ACC112 (cell line): Measurements from ENCODE around the gene VAMP5.

Experiments used
- H2AFZ ChIP-seq: fragments of 200-600 bp; sonication (generic); one replicate; pipeline ENCODE4 v1.6.0; 2017; ENCODE audit warnings: antibody characterized with exemption, low read length; ENCODE audit not compliant: unreplicated experiment
- H3K27ac ChIP-seq: fragments of 200-600 bp; sonication (generic); 2 replicates; pipeline ENCODE4 v1.5.1; 2014; ENCODE audit warnings: low read depth, mild to moderate bottlenecking, antibody characterized with exemption, low read length, moderate library complexity
- H3K27me3 ChIP-seq: fragments of 200-600 bp; sonication (generic); 2 replicates; pipeline ENCODE4 v1.6.1; 2014; ENCODE audit warnings: mild to moderate bottlenecking, antibody characterized with exemption, low read length, moderate library complexity, mixed read lengths; ENCODE audit not compliant: insufficient read depth
- H3K36me3 ChIP-seq: fragments of 200-600 bp; sonication (generic); 2 replicates; pipeline ENCODE4 v1.6.1; 2016; ENCODE audit warnings: mild to moderate bottlenecking, antibody characterized with exemption, low read length, moderate library complexity, mixed read lengths; ENCODE audit not compliant: insufficient read depth
- H3K4me1 ChIP-seq: fragments of 200-600 bp; sonication (generic); one replicate; pipeline ENCODE4 v1.6.1; 2016; ENCODE audit warnings: low read length, mixed read lengths; ENCODE audit not compliant: insufficient read depth, unreplicated experiment, control insufficient read depth
- H3K4me3 ChIP-seq: fragments of 200-600 bp; sonication (generic); 2 replicates; pipeline ENCODE4 v1.5.1; 2014; ENCODE audit warnings: mild to moderate bottlenecking, low read depth, low read length
- H3K79me2 ChIP-seq: fragments of 200-600 bp; sonication (generic); one replicate; pipeline ENCODE4 v1.6.0; 2016; ENCODE audit warnings: low read length; ENCODE audit not compliant: control insufficient read depth, unreplicated experiment, insufficient read depth

The VAMP5 gene

DNA sequence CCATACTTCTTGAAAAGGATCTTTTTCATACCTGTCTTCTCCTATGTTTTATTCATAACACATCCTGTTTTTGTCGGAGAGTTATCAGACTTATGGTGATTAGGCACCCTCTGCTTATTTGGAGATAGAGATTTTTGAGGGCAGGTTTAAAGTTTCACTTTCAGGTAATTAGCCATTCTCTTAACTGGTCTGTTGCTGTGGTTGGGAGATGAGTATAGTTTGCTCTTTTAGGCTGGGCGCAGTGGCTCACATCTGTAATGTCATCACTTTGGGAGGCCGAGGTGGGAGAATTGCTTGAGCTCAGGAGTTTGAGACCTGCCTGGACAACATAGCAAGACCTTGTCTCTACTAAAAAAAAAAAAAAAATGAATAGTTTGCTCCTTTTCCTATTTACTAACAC lies 58.5 kb downstream of the VAMP5 start:
- H3K27ac ChIP-seq: no peak overlapping the region
- no peak overlapping the region for H2AFZ ChIP-seq
- peaks cover 46% of the 10 kb centered on the region for H3K36me3 ChIP-seq
- H3K4me3 ChIP-seq: no peak overlapping the region
- no peaks in the 10 kb centered on the region for H3K4me1 ChIP-seq
- H3K27me3 ChIP-seq: no peaks in the 10 kb centered on the region
- no peaks in the 10 kb centered on the region for H3K79me2 ChIP-seq
